ENCODE data around the gene BAG5.

The BAG5 gene

GRCh38 chr14:103546652-103547454 lies 15.6 kb downstream of the BAG5 start:
- peak; percentile 60 for DNase-seq (ENCODE audit: low read depth in 2 of 2)

GRCh38 chr14:103545915-103546651 lies 16.4 kb downstream of the BAG5 start:
- DNase-seq (ENCODE audit: low read depth in 2 of 2): no peak

GRCh38 chr14:103545219-103545914 lies 17.1 kb downstream of the BAG5 start:
- no peak for DNase-seq (ENCODE audit: low read depth in 2 of 2)

GRCh38 chr14:103544388-103545218 lies 17.9 kb downstream of the BAG5 start:
- no peak for DNase-seq (ENCODE audit: low read depth in 2 of 2)

GRCh38 chr14:103543721-103544387 lies 18.6 kb downstream of the BAG5 start:
- no peak for DNase-seq (ENCODE audit: low read depth in 2 of 2)

GRCh38 chr14:103543140-103543539 lies 19.3 kb downstream of the BAG5 start:
- DNase-seq (ENCODE audit: low read depth in 2 of 2): no peak

GRCh38 chr14:103542605-103543088 lies 19.8 kb downstream of the BAG5 start:
- DNase-seq (ENCODE audit: low read depth in 2 of 2): no peak

- DNase-seq (ENCODE audit: low read depth in 2 of 2): no peak
These were observed 20.5 kb downstream of the BAG5 start for GRCh38 chr14:103541709-103542604.

GRCh38 chr14:103540821-103541708 lies 21.4 kb downstream of the BAG5 start:
- DNase-seq (ENCODE audit: low read depth in 2 of 2): no peak

- no peak for DNase-seq (ENCODE audit: low read depth in 2 of 2)
These were observed 23.2 kb downstream of the BAG5 start for GRCh38 chr14:103539056-103539825.

- no peak for DNase-seq (ENCODE audit: low read depth in 2 of 2)
These were observed 24.0 kb downstream of the BAG5 start for GRCh38 chr14:103538291-103539055.

GRCh38 chr14:103537175-103537990 lies 25.1 kb downstream of the BAG5 start:
- no peak for DNase-seq (ENCODE audit: low read depth in 2 of 2)

- no peak for DNase-seq (ENCODE audit: low read depth in 2 of 2)
These were observed 25.8 kb downstream of the BAG5 start for GRCh38 chr14:103536693-103537092.

- no peak for DNase-seq (ENCODE audit: low read depth in 2 of 2)
These were observed 26.4 kb downstream of the BAG5 start for GRCh38 chr14:103535891-103536565.

GRCh38 chr14:103535081-103535890 lies 27.2 kb downstream of the BAG5 start:
- no peak for DNase-seq (ENCODE audit: low read depth in 2 of 2)

All from stimulated activated CD4-positive, alpha-beta T cell treated with anti-CD3 and anti-CD28 coated beads, Interleukin-15, amount 100 ng/mL, for 48 hours (primary cell).